ENCODE data around the gene EYA3. TPM values are rescaled to one million over a fixed set of nuclear protein-coding genes. Genes with fewer than 3 reads are reported as not detected.

The EYA3 gene
- total and polyA plus RNA-seq, 2 of the 8 experiments (the other 6 are each of a cell fraction or from before 2014, with no cell fraction given), result 15.0 to 33.9 TPM

- Histone ChIP-seq H3K9me3 (ENCODE audit: insufficient read depth in 2 of 2, low read depth in 1 of 2, low read length in 1 of 2) (no peaks in the 10 kb centered on the region), H2BK12ac (ENCODE audit: low read depth, low read length) (no peak overlapping the region), H4K8ac (ENCODE audit: extremely low read depth, insufficient read depth, low read length) (no peak overlapping the region), H3K27me3 (replicated peaks in 1 of 4; ENCODE audit: control insufficient read depth in 3 of 4, extremely low read depth in 1 of 4, insufficient read depth in 3 of 4, low read length in 3 of 4) (no peaks in the 10 kb centered on the region), H3K79me2 (ENCODE audit: control insufficient read depth in 1 of 2, insufficient read depth in 2 of 2, low read length in 2 of 2) (no peaks in the 10 kb centered on the region), H3K9ac (replicated peaks in 1 of 4; ENCODE audit: extremely low read depth in 1 of 4, low read depth in 3 of 4, low read length in 3 of 4) (no peak overlapping the region), H3K14ac (ENCODE audit: insufficient read length) (no peak overlapping the region), H2AFZ (ENCODE audit: low read length) (no peak overlapping the region), H2BK20ac (ENCODE audit: low read length) (no peak overlapping the region), H4K20me1 (replicated peaks in 1 of 2; ENCODE audit: control insufficient read depth in 1 of 2, insufficient read depth in 2 of 2, low read length in 2 of 2) (no peaks in the 10 kb centered on the region), H3K36me3 (ENCODE audit: control insufficient read depth in 2 of 4, insufficient read depth in 4 of 4, low read length in 3 of 4) (peaks cover 0 to 5% (median 0%) of the 10 kb centered on the region in 4 experiments; a peak in 1 of 8 replicates), H3K4me1 (replicated peaks in 1 of 4; ENCODE audit: control insufficient read depth in 3 of 4, insufficient read depth in 4 of 4, low read length in 3 of 4) (no peaks in the 10 kb centered on the region), H3K23ac (ENCODE audit: insufficient read length) (no peak overlapping the region), H3K4me3 (ENCODE audit: extremely low read depth in 1 of 4, insufficient read depth in 2 of 4, low read depth in 3 of 4, low read length in 4 of 4) (no peak overlapping the region), H4K91ac (replicated peaks; ENCODE audit: insufficient read length, low read length) (no peak overlapping the region), H2AK5ac (ENCODE audit: low read depth, low read length) (no peak overlapping the region), H3K27ac (ENCODE audit: low read depth, low read length) (no peak overlapping the region), H2BK120ac (replicated peaks; ENCODE audit: low read depth, low read length) (no peak overlapping the region), H4K5ac (ENCODE audit: insufficient read length, low read depth, low read length) (no peak overlapping the region), H3K23me2 (ENCODE audit: low read depth, low read length) (no peaks in the 10 kb centered on the region), H3K4ac (replicated peaks; ENCODE audit: insufficient read length, low read depth, low read length) (no peak overlapping the region), H3K56ac (replicated peaks; ENCODE audit: insufficient read length, low read depth, low read length) (no peak overlapping the region), H3K79me1 (ENCODE audit: low read depth, low read length) (no peaks in the 10 kb centered on the region), H2BK15ac (ENCODE audit: low read length) (no peak overlapping the region), H3K18ac (ENCODE audit: extremely low read depth, low read length) (no peak overlapping the region), H2BK5ac (ENCODE audit: low read depth, low read length) (no peak overlapping the region), H3K4me2 (ENCODE audit: insufficient read depth in 1 of 2, low read depth in 2 of 2, low read length in 2 of 2) (no peak overlapping the region)
- WGBS, 2 experiments (ENCODE audit: extremely low coverage in 1 of 2, insufficient coverage in 1 of 2, insufficient read length in 1 of 2, insufficient replicate concordance in 2 of 2, low coverage in 1 of 2, low lambda C conversion rate in 2 of 2, missing lambda C conversion rate in 1 of 2), result 93% methylated on average over 1 of the region's 1 CpG; no CpG with 5 or more reads in 1 of the 2 experiments
- CTCF ChIA-PET (ENCODE audit: partially characterized antibody), result interaction anchor here (0.6 to 4.1 kb wide), 12 partner anchors 7 to 121 kb away, joined by 3 to 18 read pairs (median 4); no protein-coding TSS in a partner anchor
- no peak for DNase-seq (ENCODE audit: low read depth in 1 of 2, low spot score in 2 of 2)
- FAIRE-seq, result no peak
- POLR2A ChIA-PET (ENCODE audit: partially characterized antibody), result interaction anchor here (0.5 to 1.4 kb wide), 3 partner anchors 9 to 721 kb away, joined by 3 to 4 read pairs (median 3); partner anchors contain the start of gene XKR8
- TF ChIP-seq CHD1 (IDR thresholded peaks at IDR 0.05; ENCODE audit: low read depth, low read length) (no peak), CTCF (IDR thresholded peaks at IDR 0.05; ENCODE audit: control extremely low read depth in 1 of 3, insufficient read depth in 1 of 3, low read depth in 1 of 3, low read length in 3 of 3) (peak in 1 of 3 experiments; percentile 40; a peak in 1 of 4 replicates), CHD2 (IDR thresholded peaks at IDR 0.05; ENCODE audit: low read length) (no peak), SP4 (IDR thresholded peaks at IDR 0.05; ENCODE audit: low read length) (no peak), RAD21 (IDR thresholded peaks at IDR 0.05 in 1 of 2, conservative IDR thresholded peaks at IDR 0.05 in 1 of 2; ENCODE audit: low read depth in 2 of 2, low read length in 2 of 2) (peak; percentile 57 to 67)
Observed at GRCh38 chr1:27979151-27979858, 109.1 kb downstream of the EYA3 start.

All from H1 (cell line).